HEK293 (cell line): ENCODE data around the gene AIRE.

ENCODE experiments used
- CTCF ChIA-PET: fragments of 350-600 bp; formaldehyde crosslinking; extraction: SDS; loops from one replicate; lab custom pipeline; 2021; ENCODE audit warnings: antibody characterized with exemption; lab: Yijun Ruan, JAX
- POLR2A ChIA-PET: fragments of 300-600 bp; formaldehyde crosslinking; extraction: SDS; loops from one replicate; lab custom pipeline; 2020; ENCODE audit warnings: antibody characterized with exemption, inconsistent platforms; lab: Yijun Ruan, JAX
- H3K27ac ChIP-seq: fragments of 200-500 bp; sonication (Bioruptor generic); 2 replicates; pipeline ENCODE4 v1.5.1; 2014; ENCODE audit warnings: low read depth, low read length, control low read depth, inconsistent platforms; ENCODE audit errors: extremely low read depth
- H3K36me3 ChIP-seq, 2 experiments: fragments of 200-500 bp in 1 of 2; sonication (Bioruptor generic) in 1 of 2; 1 replicate in 1 of 2; 2 replicates in 1 of 2; pipeline ENCODE4 v1.5.1; 2014 to 2017; ENCODE audit warnings: inconsistent platforms in 2 of 2, low read length in 2 of 2; ENCODE audit not compliant: control insufficient read depth in 2 of 2, insufficient read depth in 1 of 2
- H3K4me1 ChIP-seq: fragments of 200-500 bp; sonication (Bioruptor generic); 2 replicates; pipeline ENCODE4 v1.5.1; 2014; ENCODE audit warnings: mild to moderate bottlenecking, low read length, inconsistent platforms; ENCODE audit not compliant: control insufficient read depth, insufficient read depth
- H3K4me3 ChIP-seq: 2 replicates; pipeline ENCODE4 v1.5.1; 2011; ENCODE audit warnings: low read depth, mild to moderate bottlenecking, control low read depth, low read length, moderate library complexity
- H3K9me3 ChIP-seq: fragments of 200-500 bp; sonication (Bioruptor generic); 2 replicates; pipeline ENCODE4 v1.5.1; 2014; ENCODE audit warnings: low read depth, low read length, inconsistent platforms; ENCODE audit not compliant: control insufficient read depth, insufficient read depth
- KLF10 ChIP-seq: fragments of 450-650 bp; IDR thresholded peaks from 2 replicates; pipeline ENCODE4 v1.5.1; 2018; ENCODE audit warnings: missing biosample characterization, mild to moderate bottlenecking, missing genetic modification characterization
- KLF17 ChIP-seq: fragments of 450-650 bp; formaldehyde crosslinking; IDR thresholded peaks from 2 replicates; pipeline ENCODE4 v1.5.1; 2016; ENCODE audit warnings: missing biosample characterization, missing genetic modification characterization
- MYNN ChIP-seq: fragments of 450-650 bp; formaldehyde crosslinking; IDR thresholded peaks from 2 replicates; pipeline ENCODE4 v1.5.1; 2016; ENCODE audit warnings: missing biosample characterization, missing genetic modification characterization, borderline replicate concordance
- PRDM6 ChIP-seq: fragments of 450-650 bp; formaldehyde crosslinking; IDR thresholded peaks from 2 replicates; pipeline ENCODE4 v1.5.1; 2017; ENCODE audit warnings: missing biosample characterization, missing genetic modification characterization
- ZBTB1 ChIP-seq: fragments of 450-650 bp; formaldehyde crosslinking; IDR thresholded peaks from 2 replicates; pipeline ENCODE4 v1.5.1; 2016; ENCODE audit warnings: missing biosample characterization, missing genetic modification characterization
- ZFHX2 ChIP-seq: fragments of 450-650 bp; formaldehyde crosslinking; conservative IDR thresholded peaks from 2 replicates; pipeline ENCODE4 v1.5.1; 2016; ENCODE audit warnings: missing biosample characterization, missing genetic modification characterization
- ZIC2 ChIP-seq: fragments of 450-650 bp; formaldehyde crosslinking; IDR thresholded peaks from 2 replicates; pipeline ENCODE4 v1.5.1; 2016; ENCODE audit warnings: missing biosample characterization, missing genetic modification characterization
- ZNF10 ChIP-seq: fragments of 450-650 bp; formaldehyde crosslinking; IDR thresholded peaks from 2 replicates; pipeline ENCODE4 v1.5.1; 2017; ENCODE audit warnings: missing biosample characterization, missing genetic modification characterization
- ZNF138 ChIP-seq: fragments of 450-650 bp; formaldehyde crosslinking; IDR thresholded peaks from 2 replicates; pipeline ENCODE4 v1.5.1; 2016; ENCODE audit warnings: missing biosample characterization, missing genetic modification characterization, borderline replicate concordance
- ZNF175 ChIP-seq: fragments of 450-650 bp; formaldehyde crosslinking; IDR thresholded peaks from 2 replicates; pipeline ENCODE4 v1.5.1; 2016; ENCODE audit warnings: missing biosample characterization, missing genetic modification characterization
- ZNF184 ChIP-seq: fragments of 450-650 bp; IDR thresholded peaks from 2 replicates; pipeline ENCODE4 v1.5.1; 2018; ENCODE audit warnings: missing biosample characterization, mild to moderate bottlenecking, missing genetic modification characterization
- ZNF19 ChIP-seq: fragments of 450-650 bp; formaldehyde crosslinking; IDR thresholded peaks from 2 replicates; pipeline ENCODE4; 2016; ENCODE audit warnings: missing biosample characterization, missing genetic modification characterization, low read depth
- ZNF239 ChIP-seq: fragments of 450-650 bp; formaldehyde crosslinking; IDR thresholded peaks from 2 replicates; pipeline ENCODE4 v1.5.1; 2016; ENCODE audit warnings: missing biosample characterization, missing genetic modification characterization
- ZNF350 ChIP-seq: fragments of 450-650 bp; formaldehyde crosslinking; IDR thresholded peaks from 2 replicates; pipeline ENCODE4 v1.5.0; 2017; ENCODE audit warnings: missing biosample characterization, mild to moderate bottlenecking, missing genetic modification characterization
- ZNF510 ChIP-seq: fragments of 450-650 bp; formaldehyde crosslinking; IDR thresholded peaks from 2 replicates; pipeline ENCODE4 v1.5.1; 2018; ENCODE audit warnings: mild to moderate bottlenecking, missing genetic modification characterization, missing biosample characterization; ENCODE audit not compliant: insufficient replicate concordance
- ZNF518A ChIP-seq: fragments of 450-650 bp; formaldehyde crosslinking; conservative IDR thresholded peaks from 2 replicates; pipeline ENCODE4 v1.5.1; 2016; ENCODE audit warnings: low read depth, missing biosample characterization, missing genetic modification characterization
- ZNF585B ChIP-seq: fragments of 450-650 bp; formaldehyde crosslinking; IDR thresholded peaks from 2 replicates; pipeline ENCODE4 v1.5.1; 2016; ENCODE audit warnings: missing biosample characterization, missing genetic modification characterization
- ZNF621 ChIP-seq: fragments of 450-650 bp; formaldehyde crosslinking; IDR thresholded peaks from 2 replicates; pipeline ENCODE4 v1.5.1; 2017; ENCODE audit warnings: missing biosample characterization, missing genetic modification characterization
- ZNF623 ChIP-seq: fragments of 450-650 bp; formaldehyde crosslinking; IDR thresholded peaks from 2 replicates; pipeline ENCODE4 v1.5.1; 2016; ENCODE audit warnings: missing biosample characterization, missing genetic modification characterization
- ZNF629 ChIP-seq: fragments of 450-650 bp; formaldehyde crosslinking; IDR thresholded peaks from 2 replicates; pipeline ENCODE4 v1.5.1; 2017; ENCODE audit warnings: missing biosample characterization, missing genetic modification characterization
- ZNF639 ChIP-seq: fragments of 450-650 bp; formaldehyde crosslinking; IDR thresholded peaks from 2 replicates; pipeline ENCODE4 v1.5.1; 2016; ENCODE audit warnings: missing biosample characterization, missing genetic modification characterization
- ZNF707 ChIP-seq: fragments of 450-650 bp; formaldehyde crosslinking; IDR thresholded peaks from 2 replicates; pipeline ENCODE4 v1.5.1; 2016; ENCODE audit warnings: missing biosample characterization, missing genetic modification characterization
- ZNF785 ChIP-seq: fragments of 450-650 bp; formaldehyde crosslinking; IDR thresholded peaks from 2 replicates; pipeline ENCODE4 v1.5.1; 2016; ENCODE audit warnings: missing biosample characterization, missing genetic modification characterization
- ZSCAN30 ChIP-seq: fragments of 450-650 bp; IDR thresholded peaks from 2 replicates; pipeline ENCODE4 v1.5.1; 2018; ENCODE audit warnings: missing biosample characterization, mild to moderate bottlenecking, missing genetic modification characterization, moderate library complexity

Gene AIRE

GRCh38 chr21:44319407-44320065 lies 33.9 kb downstream of the AIRE start (continued):
- no peak for TF ChIP-seq PRDM6 (tag by site-specific recombination)
- TF ChIP-seq ZNF639 (tag by site-specific recombination), result no peak
- no peak for TF ChIP-seq ZNF623 (tag by site-specific recombination)
- TF ChIP-seq ZNF518A (tag by site-specific recombination), result no peak

- H3K27ac ChIP-seq, result no peak overlapping the region
- ChIA-PET CTCF (interaction anchor here (1.2 kb wide), 1 partner anchor 11 kb away, joined by 3 read pairs; no protein-coding TSS in a partner anchor), POLR2A (no interaction called here)
- TF ChIP-seq KLF10 (tag by site-specific recombination) (no peak), ZNF510 (no peak), ZNF10 (tag by site-specific recombination) (no peak), ZNF585B (tag by site-specific recombination) (no peak), MYNN (tag by site-specific recombination) (no peak), ZNF785 (tag by site-specific recombination) (no peak), ZNF138 (no peak), ZNF621 (tag by site-specific recombination) (no peak)
- no peaks in the 10 kb centered on the region for H3K9me3 ChIP-seq
- no peak overlapping the region for H3K4me3 ChIP-seq
- peaks cover 3 to 93% of the 10 kb centered on the region in 2 experiments; a peak in 2 of 3 replicates for H3K36me3 ChIP-seq
- H3K4me1 ChIP-seq, result no peaks in the 10 kb centered on the region
These were observed 35.2 kb downstream of the AIRE start for GRCh38 chr21:44320847-44321246.

GRCh38 chr21:44321846-44322450 lies 36.3 kb downstream of the AIRE start:
- H3K4me1 ChIP-seq, result no peaks in the 10 kb centered on the region
- no peak overlapping the region for H3K4me3 ChIP-seq
- peaks cover 0 to 92% of the 10 kb centered on the region in 2 experiments; a peak in 2 of 3 replicates for H3K36me3 ChIP-seq
- H3K9me3 ChIP-seq, result no peaks in the 10 kb centered on the region
- ChIA-PET CTCF (interaction anchor here (0.6 kb wide), 1 partner anchor 9 kb away, joined by 3 read pairs; no protein-coding TSS in a partner anchor), POLR2A (no interaction called here)
- no peak overlapping the region for H3K27ac ChIP-seq
- TF ChIP-seq ZNF10 (tag by site-specific recombination) (no peak), ZIC2 (no peak), ZFHX2 (no peak), ZNF19 (tag by site-specific recombination) (no peak), ZNF707 (no peak), KLF17 (no peak), ZBTB1 (tag by site-specific recombination) (no peak), ZNF239 (tag by site-specific recombination) (no peak), ZNF629 (tag by site-specific recombination) (no peak), ZNF785 (tag by site-specific recombination) (no peak), ZSCAN30 (tag by site-specific recombination) (no peak), MYNN (tag by site-specific recombination) (no peak), ZNF175 (tag by site-specific recombination) (no peak), ZNF350 (tag by site-specific recombination) (no peak), ZNF184 (tag by site-specific recombination) (no peak)
